Fibroblast of lung (primary cell): ENCODE results near the gene PMEPA1.

ENCODE experiments used
- EZH2 ChIP-seq: IDR thresholded peaks from 2 replicates; pipeline ENCODE4 v1.5.1; 2012; ENCODE audit warnings: low read length, control low read depth, mild to moderate bottlenecking; ENCODE audit errors: missing control alignments
- TF ChIP-seq, protein P1 (sequence below), 2 donors: IDR thresholded peaks in 1 of 2; conservative IDR thresholded peaks in 1 of 2; 1 replicate in 1 of 2; 2 replicates in 1 of 2; pipeline ENCODE4 v1.5.1; 2011 to 2012; ENCODE audit warnings: low read length in 2 of 2, control low read depth in 1 of 2, inconsistent platforms in 1 of 2, low read depth in 1 of 2, mild to moderate bottlenecking in 1 of 2

DNA sequence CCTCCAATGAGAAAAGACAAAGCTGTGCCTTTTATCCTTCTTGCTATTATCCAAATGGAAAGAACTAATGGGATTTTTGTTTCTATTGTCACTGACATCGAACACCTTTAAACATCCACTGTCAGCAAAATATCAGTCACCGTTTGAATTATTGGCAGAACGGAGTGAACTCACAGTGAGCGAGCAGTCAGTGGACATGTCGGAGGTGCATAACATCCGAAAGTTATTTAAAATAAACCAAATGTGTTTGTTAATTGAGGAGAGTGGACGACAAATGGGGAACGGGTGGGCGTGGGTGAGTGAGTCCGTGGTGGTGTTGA lies 38.8 kb downstream of the PMEPA1 start:
- TF ChIP-seq EZH2, result no peak
- TF ChIP-seq, protein P1, sequence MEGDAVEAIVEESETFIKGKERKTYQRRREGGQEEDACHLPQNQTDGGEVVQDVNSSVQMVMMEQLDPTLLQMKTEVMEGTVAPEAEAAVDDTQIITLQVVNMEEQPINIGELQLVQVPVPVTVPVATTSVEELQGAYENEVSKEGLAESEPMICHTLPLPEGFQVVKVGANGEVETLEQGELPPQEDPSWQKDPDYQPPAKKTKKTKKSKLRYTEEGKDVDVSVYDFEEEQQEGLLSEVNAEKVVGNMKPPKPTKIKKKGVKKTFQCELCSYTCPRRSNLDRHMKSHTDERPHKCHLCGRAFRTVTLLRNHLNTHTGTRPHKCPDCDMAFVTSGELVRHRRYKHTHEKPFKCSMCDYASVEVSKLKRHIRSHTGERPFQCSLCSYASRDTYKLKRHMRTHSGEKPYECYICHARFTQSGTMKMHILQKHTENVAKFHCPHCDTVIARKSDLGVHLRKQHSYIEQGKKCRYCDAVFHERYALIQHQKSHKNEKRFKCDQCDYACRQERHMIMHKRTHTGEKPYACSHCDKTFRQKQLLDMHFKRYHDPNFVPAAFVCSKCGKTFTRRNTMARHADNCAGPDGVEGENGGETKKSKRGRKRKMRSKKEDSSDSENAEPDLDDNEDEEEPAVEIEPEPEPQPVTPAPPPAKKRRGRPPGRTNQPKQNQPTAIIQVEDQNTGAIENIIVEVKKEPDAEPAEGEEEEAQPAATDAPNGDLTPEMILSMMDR (conservative IDR thresholded peaks at IDR 0.05 in 1 of 2, IDR thresholded peaks at IDR 0.05 in 1 of 2; ENCODE audit: low read depth in 1 of 2, low read length in 2 of 2), result no peak
